H1 (cell line): ENCODE results near the gene TRPV4. TPM values are rescaled to one million over a fixed set of nuclear protein-coding genes. Genes with fewer than 3 reads are reported as not detected.
A peak's percentile ranks its signal among the peaks of the same experiment; 100 is the strongest.

ENCODE experiments used
- CTCF ChIA-PET: fragments of 300-600 bp; sonication (Branson Sonifier 250); formaldehyde crosslinking; loops from one replicate; lab custom pipeline; 2021; ENCODE audit not compliant: partially characterized antibody; lab: Charles Lee
- POLR2A ChIA-PET: fragments of 300-600 bp; sonication (Branson Sonifier 250); formaldehyde crosslinking; loops from one replicate; lab custom pipeline; 2021; ENCODE audit warnings: inconsistent platforms; ENCODE audit not compliant: partially characterized antibody; lab: Charles Lee
- DNase-seq, 2 experiments: peaks; one replicate each; pipeline versions ENCODE4 v3.0.0 to v3.0.0-alpha.2; 2010 to 2022; ENCODE audit warnings: low spot score in 2 of 2, low read depth in 1 of 2, mixed read lengths in 1 of 2
- FAIRE-seq: peaks from 2 replicates; lab custom pipeline; 2011; peaks lifted over from hg19 to GRCh38; lab: Jason Lieb, UNC
- H2AFZ ChIP-seq: 2 replicates; pipeline ENCODE4 v1.8.1; 2012; ENCODE audit warnings: low read length, inconsistent platforms
- H2AK5ac ChIP-seq: 2 replicates; pipeline ENCODE4 v1.6.1; 2013; ENCODE audit warnings: low read depth, low read length
- H2BK120ac ChIP-seq: replicated peaks from 2 replicates; pipeline ENCODE3; 2013; ENCODE audit warnings: low read depth, low read length, inconsistent platforms
- H2BK12ac ChIP-seq: 2 replicates; pipeline ENCODE4 v1.6.1; 2013; ENCODE audit warnings: low read depth, low read length
- H2BK15ac ChIP-seq: 2 replicates; pipeline ENCODE4 v1.6.1; 2013; ENCODE audit warnings: low read length
- H2BK20ac ChIP-seq: 2 replicates; pipeline ENCODE4 v1.6.1; 2013; ENCODE audit warnings: low read length
- H2BK5ac ChIP-seq: 2 replicates; pipeline ENCODE4 v1.6.1; 2013; ENCODE audit warnings: low read depth, low read length
- H3K14ac ChIP-seq: 2 replicates; pipeline ENCODE4 v1.6.1; 2013; ENCODE audit warnings: inconsistent platforms; ENCODE audit not compliant: insufficient read length
- H3K18ac ChIP-seq: 2 replicates; pipeline ENCODE4 v1.6.1; 2013; ENCODE audit warnings: low read length; ENCODE audit errors: extremely low read depth
- H3K23ac ChIP-seq: 2 replicates; pipeline ENCODE4 v1.6.1; 2013; ENCODE audit warnings: inconsistent platforms; ENCODE audit not compliant: insufficient read length
- H3K23me2 ChIP-seq: 2 replicates; pipeline ENCODE4 v1.6.1; 2013; ENCODE audit warnings: low read depth, low read length
- H3K27ac ChIP-seq: 2 replicates; pipeline ENCODE4 v1.6.1; 2011; ENCODE audit warnings: low read depth, low read length, inconsistent platforms
- H3K27me3 ChIP-seq, 4 experiments: replicated peaks in 1 of 4; 1 replicate in 1 of 4; 2 replicates in 3 of 4; pipeline versions ENCODE4 v1.6.1 to v1.8.1; 2011 to 2013; ENCODE audit warnings: low read length in 3 of 4, mild to moderate bottlenecking in 3 of 4, inconsistent platforms in 2 of 4, mixed read lengths in 2 of 4, moderate library complexity in 1 of 4; ENCODE audit not compliant: control insufficient read depth in 3 of 4, insufficient read depth in 3 of 4; ENCODE audit errors: extremely low read depth in 1 of 4
- H3K36me3 ChIP-seq, 4 experiments: 2 replicates each; pipeline versions ENCODE4 v1.6.1 to v1.8.1; 2011 to 2013; ENCODE audit warnings: mild to moderate bottlenecking in 4 of 4, low read length in 3 of 4, moderate library complexity in 2 of 4, control low read depth in 1 of 4, inconsistent platforms in 1 of 4; ENCODE audit not compliant: insufficient read depth in 4 of 4, control insufficient read depth in 2 of 4
- H3K4ac ChIP-seq: replicated peaks from 2 replicates; pipeline ENCODE3; 2013; ENCODE audit warnings: low read length, low read depth, mixed read lengths, inconsistent platforms; ENCODE audit not compliant: insufficient read length
- H3K4me1 ChIP-seq, 4 experiments: replicated peaks in 1 of 4; 1 replicate in 1 of 4; 2 replicates in 3 of 4; pipeline versions ENCODE4 v1.6.1 to v1.8.1; 2011 to 2013; ENCODE audit warnings: low read length in 3 of 4, inconsistent platforms in 2 of 4, mixed read lengths in 1 of 4; ENCODE audit not compliant: insufficient read depth in 4 of 4, control insufficient read depth in 3 of 4
- H3K4me2 ChIP-seq, 2 experiments: 2 replicates each; pipeline versions ENCODE4 v1.6.1 to v1.8.1; 2011 to 2013; ENCODE audit warnings: low read depth in 2 of 2, low read length in 2 of 2, control low read depth in 1 of 2, inconsistent platforms in 1 of 2, mild to moderate bottlenecking in 1 of 2; ENCODE audit not compliant: insufficient read depth in 1 of 2
- H3K4me3 ChIP-seq, 4 experiments: fragments of 200-600, 300-600 bp in 1 of 4; sonication (generic), shearing (Covaris generic), sonication (Bioruptor Twin) in 1 of 4; 2 replicates each; pipeline versions ENCODE4 v1.5.1 to v1.8.1; 2011 to 2016; ENCODE audit warnings: low read length in 4 of 4, low read depth in 3 of 4, control low read depth in 2 of 4, inconsistent platforms in 2 of 4, mild to moderate bottlenecking in 2 of 4, mixed read lengths in 1 of 4, moderate library complexity in 1 of 4; ENCODE audit not compliant: insufficient read depth in 2 of 4; ENCODE audit errors: extremely low read depth in 1 of 4
- H3K56ac ChIP-seq: replicated peaks from 2 replicates; pipeline ENCODE3; 2013; ENCODE audit warnings: low read depth, mild to moderate bottlenecking, mixed read lengths, low read length, inconsistent platforms; ENCODE audit not compliant: insufficient read length
- H3K79me1 ChIP-seq: 2 replicates; pipeline ENCODE4 v1.6.1; 2013; ENCODE audit warnings: low read depth, low read length, control low read depth
- H3K79me2 ChIP-seq, 2 experiments: 2 replicates each; pipeline versions ENCODE4 v1.6.1 to v1.8.1; 2012 to 2013; ENCODE audit warnings: low read length in 2 of 2, mild to moderate bottlenecking in 2 of 2, inconsistent platforms in 1 of 2; ENCODE audit not compliant: insufficient read depth in 2 of 2, control insufficient read depth in 1 of 2
- H3K9ac ChIP-seq, 4 experiments: replicated peaks in 1 of 4; 1 replicate in 1 of 4; 2 replicates in 3 of 4; pipeline versions ENCODE4 v1.6.1 to v1.8.1; 2011 to 2013; ENCODE audit warnings: low read depth in 3 of 4, low read length in 3 of 4, control low read depth in 2 of 4, mild to moderate bottlenecking in 2 of 4, moderate library complexity in 2 of 4, inconsistent platforms in 1 of 4; ENCODE audit errors: extremely low read depth in 1 of 4
- H3K9me3 ChIP-seq, 2 experiments: 2 replicates each; pipeline versions ENCODE4 v1.6.1 to v1.8.1; 2012 to 2013; ENCODE audit warnings: mild to moderate bottlenecking in 2 of 2, moderate library complexity in 2 of 2, control low read depth in 1 of 2, inconsistent platforms in 1 of 2, low read depth in 1 of 2, low read length in 1 of 2, mixed read lengths in 1 of 2; ENCODE audit not compliant: insufficient read depth in 2 of 2
- H4K20me1 ChIP-seq, 2 experiments: replicated peaks in 1 of 2; 2 replicates each; pipeline versions ENCODE3 to v1.8.1; 2011 to 2013; ENCODE audit warnings: inconsistent platforms in 2 of 2, low read length in 2 of 2, mild to moderate bottlenecking in 1 of 2; ENCODE audit not compliant: insufficient read depth in 2 of 2, control insufficient read depth in 1 of 2
- H4K5ac ChIP-seq: 2 replicates; pipeline ENCODE4 v1.6.1; 2013; ENCODE audit warnings: low read length, low read depth, mixed read lengths, inconsistent platforms; ENCODE audit not compliant: insufficient read length
- H4K8ac ChIP-seq: 2 replicates; pipeline ENCODE4 v1.8.0; 2013; ENCODE audit warnings: mild to moderate bottlenecking, moderate library complexity, low read length, inconsistent platforms; ENCODE audit not compliant: insufficient read depth; ENCODE audit errors: extremely low read depth
- H4K91ac ChIP-seq: replicated peaks from 2 replicates; pipeline ENCODE3; 2013; ENCODE audit warnings: low read length, mixed read lengths, inconsistent platforms; ENCODE audit not compliant: insufficient read length
- BRCA1 ChIP-seq: IDR thresholded peaks from 2 replicates; pipeline ENCODE4 v1.6.1; 2012; ENCODE audit warnings: low read depth, low read length, improper control_type of control experiment
- HDAC6 ChIP-seq: IDR thresholded peaks from one replicate; pipeline ENCODE4 v1.7.1; 2012; ENCODE audit warnings: low read depth, mild to moderate bottlenecking, inconsistent platforms, low read length, moderate library complexity
- JUN ChIP-seq: IDR thresholded peaks from 2 replicates; pipeline ENCODE4 v1.6.1; 2011; ENCODE audit warnings: low read depth, mild to moderate bottlenecking, improper control_type of control experiment, low read length
- KDM4A ChIP-seq: IDR thresholded peaks from one replicate; pipeline ENCODE4 v1.7.1; 2012; ENCODE audit warnings: low read depth, mild to moderate bottlenecking, moderate library complexity, low read length, inconsistent platforms; ENCODE audit not compliant: severe bottlenecking
- NRF1 ChIP-seq: IDR thresholded peaks from 2 replicates; pipeline ENCODE4 v1.6.1; 2011; ENCODE audit warnings: mild to moderate bottlenecking, low read depth, low read length, improper control_type of control experiment
- RBBP5 ChIP-seq: IDR thresholded peaks from 2 replicates; pipeline ENCODE4 v1.7.1; 2012; ENCODE audit warnings: low read depth, mild to moderate bottlenecking, inconsistent platforms, low read length, moderate library complexity, borderline replicate concordance
- RFX5 ChIP-seq: IDR thresholded peaks from 2 replicates; pipeline ENCODE4 v1.6.1; 2011; ENCODE audit warnings: low read depth, low read length, improper control_type of control experiment, borderline replicate concordance
- RNF2 ChIP-seq: fragments of 200-900, 300-1000 bp; sonication (generic); IDR thresholded peaks from 2 replicates; pipeline ENCODE4 v1.7.1; 2016; ENCODE audit warnings: borderline replicate concordance, low read depth, mild to moderate bottlenecking, antibody characterized with exemption, low read length; ENCODE audit not compliant: poor library complexity, severe bottlenecking; ENCODE audit errors: missing control alignments
- SIRT6 ChIP-seq: IDR thresholded peaks from one replicate; pipeline ENCODE4 v1.7.1; 2012; ENCODE audit warnings: low read length, inconsistent platforms
- SIX5 ChIP-seq: IDR thresholded peaks from 2 replicates; pipeline ENCODE4 v1.6.1; 2011; ENCODE audit warnings: mild to moderate bottlenecking, low read depth, low read length
- SUZ12 ChIP-seq: fragments of 200-600 bp; sonication (generic); IDR thresholded peaks from 2 replicates; pipeline ENCODE4 v1.6.1; 2012; ENCODE audit warnings: mild to moderate bottlenecking, inconsistent platforms, low read length, moderate library complexity, mixed read lengths
- TAF1 ChIP-seq: IDR thresholded peaks from 2 replicates; pipeline ENCODE4 v1.6.1; 2011; ENCODE audit warnings: mild to moderate bottlenecking, low read depth, low read length
- WGBS, 2 experiments: shearing (Covaris generic) in 1 of 2; methylation state at CpG; one replicate each; pipeline versions ENCODE4 v1.1.6 to v1.1.7; 2013 to 2015; ENCODE audit warnings: low lambda C conversion rate in 2 of 2, mixed read lengths in 2 of 2, inconsistent platforms in 1 of 2, low coverage in 1 of 2, missing lambda C conversion rate in 1 of 2; ENCODE audit not compliant: insufficient replicate concordance in 2 of 2, insufficient coverage in 1 of 2, insufficient read length in 1 of 2; ENCODE audit errors: extremely low coverage in 1 of 2, missing lambda C conversion rate in 1 of 2; 5-methylcytosine and 5-hydroxymethylcytosine counted together
- polyA plus RNA-seq, 7 experiments: library from polyadenylated mRNA; depleted of rRNA in 3 of 7; stranded (reverse) in 5 of 7; unstranded in 2 of 7; fragments of >200 nt in 5 of 7; fragments of 200-250 nt in 2 of 7; gene quantifications; 1 replicate in 5 of 7; 2 replicates in 1 of 7; 4 replicates in 1 of 7; pipeline versions ENCODE4 v1.2.1 to v1.2.3, GENCODE V29; 2011 to 2013; ENCODE audit warnings: missing spikeins in 2 of 7, mixed read lengths in 2 of 7
- total RNA-seq: library from RNA; stranded (reverse); fragmentation: NEBNext Ultra II Directional; extraction: Animal tissue kit (Norgen Biotek cat#: 25700); gene quantifications from 2 replicates; pipeline ENCODE4 v1.2.1, GENCODE V29; 2021
- TF ChIP-seq, protein P1 (sequence below): IDR thresholded peaks from 2 replicates; pipeline ENCODE4 v1.6.1; 2011; ENCODE audit warnings: low read depth, mild to moderate bottlenecking, low read length; ENCODE audit not compliant: insufficient read depth

Gene TRPV4
- total and polyA plus RNA-seq, 2 of the 8 experiments (the other 6 are each of a cell fraction or from before 2014, with no cell fraction given), result 2.1 to 6.2 TPM

DNA sequence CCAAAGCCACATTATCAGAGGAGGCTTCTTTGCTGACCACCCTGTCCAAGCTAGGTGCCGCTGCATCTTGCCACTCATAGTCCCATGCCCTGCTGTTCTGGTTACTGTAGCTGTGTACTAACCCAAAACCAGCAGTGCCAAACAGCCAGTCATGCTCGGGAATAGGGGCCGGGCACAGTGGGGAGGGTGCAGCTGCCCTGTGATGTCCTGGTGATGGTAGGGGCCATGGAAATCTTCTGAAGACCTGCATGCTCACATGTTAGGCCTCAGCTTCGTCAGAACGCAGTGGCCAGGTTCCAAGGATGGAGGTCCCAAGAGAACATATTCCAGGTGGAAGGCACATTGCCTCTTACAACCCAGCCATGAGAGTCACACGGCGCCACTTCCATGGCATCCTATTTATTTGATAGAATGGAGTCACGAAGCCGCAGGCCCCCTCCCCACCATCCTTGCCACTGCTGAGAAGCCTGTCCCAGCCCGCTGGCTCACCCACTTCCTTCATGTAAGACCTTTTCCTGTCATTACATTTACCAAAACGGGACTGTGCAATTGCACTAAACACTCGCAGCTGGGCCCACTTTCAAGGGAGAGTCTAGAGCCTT lies 71.0 kb downstream of the TRPV4 start:
- Histone ChIP-seq H2BK12ac (no peak overlapping the region), H3K4me1 (peaks cover 0 to 15% (median 5%) of the 10 kb centered on the region in 4 experiments; a peak in 6 of 7 replicates), H3K79me2 (no peaks in the 10 kb centered on the region), H3K9ac (no peak overlapping the region), H3K4me3 (no peak overlapping the region), H3K18ac (no peak overlapping the region), H2AK5ac (no peak overlapping the region), H3K4me2 (no peak overlapping the region), H2BK120ac (no peak overlapping the region), H2AFZ (no peak overlapping the region), H4K8ac (no peak overlapping the region), H3K23me2 (no peaks in the 10 kb centered on the region), H3K4ac (no peak overlapping the region), H3K14ac (no peak overlapping the region), H3K23ac (no peak overlapping the region), H3K56ac (no peak overlapping the region), H2BK5ac (no peak overlapping the region), H3K9me3 (no peaks in the 10 kb centered on the region), H3K27me3 (no peaks in the 10 kb centered on the region), H2BK20ac (no peak overlapping the region), H4K5ac (no peak overlapping the region), H2BK15ac (no peak overlapping the region), H4K91ac (no peak overlapping the region), H3K36me3 (no peaks in the 10 kb centered on the region), H4K20me1 (no peaks in the 10 kb centered on the region), H3K27ac (no peak overlapping the region), H3K79me1 (no peaks in the 10 kb centered on the region)
- WGBS, 2 experiments, result 94% methylated on average over 12 of the region's 12 CpGs; no CpG with 5 or more reads in 1 of the 2 experiments
- POLR2A ChIA-PET, result interaction anchor here (1.0 kb wide), 1 partner anchor 48 kb away, joined by 3 read pairs; no protein-coding TSS in a partner anchor
- CTCF ChIA-PET, result interaction anchor here (0.7 to 10.0 kb wide), 10 partner anchors 8 to 164 kb away, joined by 3 to 120 read pairs (median 4); no protein-coding TSS in a partner anchor
- FAIRE-seq, result no peak
- DNase-seq, result peak in 1 of 2 experiments; percentile 35
- TF ChIP-seq SIX5 (no peak), BRCA1 (no peak), TAF1 (no peak), RBBP5 (no peak), SUZ12 (no peak), JUN (no peak), SIRT6 (no peak), HDAC6 (no peak), RFX5 (no peak), RNF2 (no peak), NRF1 (no peak), KDM4A (no peak)
- TF ChIP-seq, protein P1, sequence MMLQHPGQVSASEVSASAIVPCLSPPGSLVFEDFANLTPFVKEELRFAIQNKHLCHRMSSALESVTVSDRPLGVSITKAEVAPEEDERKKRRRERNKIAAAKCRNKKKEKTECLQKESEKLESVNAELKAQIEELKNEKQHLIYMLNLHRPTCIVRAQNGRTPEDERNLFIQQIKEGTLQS, result no peak
